SK-N-SH (cell line): ENCODE results near the gene ARHGEF4.

ENCODE experiments used
- CTCF ChIP-seq: fragments of 200-600 bp; sonication (generic); IDR thresholded peaks from 2 replicates; pipeline ENCODE4 v1.6.1; 2017; ENCODE audit warnings: antibody characterized with exemption, mild to moderate bottlenecking, moderate library complexity
- ELF1 ChIP-seq: IDR thresholded peaks from 2 replicates; pipeline ENCODE4 v1.4.0; 2012
- FOSL2 ChIP-seq: IDR thresholded peaks from 2 replicates; pipeline ENCODE4 v1.4.0; 2012; ENCODE audit warnings: low read depth, mild to moderate bottlenecking, moderate library complexity, borderline replicate concordance
- MAX ChIP-seq: IDR thresholded peaks from 2 replicates; pipeline ENCODE4 v1.4.0; 2012; ENCODE audit warnings: low read depth
- POLR2AphosphoS5 ChIP-seq: IDR thresholded peaks from 2 replicates; pipeline ENCODE4 v1.6.1; 2012; ENCODE audit warnings: low read depth, low read length
- REST ChIP-seq: IDR thresholded peaks from 2 replicates; pipeline ENCODE4 v1.6.1; 2012; ENCODE audit warnings: mild to moderate bottlenecking, low read depth, low read length, moderate library complexity
- RXRA ChIP-seq: IDR thresholded peaks from 2 replicates; pipeline ENCODE4 v1.4.0; 2012; ENCODE audit warnings: low read depth, mild to moderate bottlenecking, borderline replicate concordance
- SMC3 ChIP-seq: IDR thresholded peaks from 2 replicates; pipeline ENCODE4 v1.6.1; 2012; ENCODE audit warnings: low read depth, low read length, improper control_type of control experiment
- YY1 ChIP-seq: IDR thresholded peaks from 2 replicates; pipeline ENCODE4 v1.4.0; 2012; ENCODE audit warnings: low read depth, mild to moderate bottlenecking

DNA sequence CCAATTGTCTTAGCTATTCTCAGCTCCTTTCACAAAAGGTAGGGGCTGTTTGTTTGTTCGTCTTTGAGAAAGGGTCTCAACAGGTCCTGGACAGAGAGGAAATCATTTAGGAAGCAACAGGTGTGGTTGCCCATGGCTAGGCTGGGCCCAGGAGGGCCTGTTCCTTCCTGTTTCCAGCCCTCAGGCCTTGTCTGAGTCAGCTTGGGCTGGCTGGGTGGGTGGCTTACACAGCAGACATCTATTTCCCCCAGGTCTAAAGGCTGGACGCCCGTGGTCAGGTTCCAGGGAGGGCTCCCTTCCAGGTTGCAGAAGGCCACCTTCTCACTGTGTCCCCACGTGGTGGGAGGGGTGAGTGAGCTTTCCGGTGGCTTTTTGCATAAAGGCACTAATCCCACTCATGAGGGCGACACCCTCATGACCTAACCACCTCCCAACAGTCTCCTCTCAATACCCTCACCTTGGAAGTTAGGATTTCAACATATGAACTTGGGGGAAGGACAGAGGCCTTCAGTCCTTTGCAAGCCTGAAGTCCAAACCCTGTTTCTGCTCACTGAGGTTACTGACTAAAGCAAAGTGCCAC lies 45.5 kb downstream of the ARHGEF4 start:
- TF ChIP-seq REST (no peak), CTCF (no peak), FOSL2 (no peak), SMC3 (no peak), MAX (no peak), RXRA (no peak), POLR2AphosphoS5 (no peak), ELF1 (no peak), YY1 (no peak)
